NCI-H146 (cell line): ENCODE measurements around the gene PPP1R3A.

Experiments used
- DNase-seq: peaks from one replicate; lab custom pipeline; 2025; lab: John Stamatoyannopoulos, UW

Gene PPP1R3A

GRCh38 chr7:113883096-113883495 lies 35.7 kb downstream of the PPP1R3A start:
- no peak for DNase-seq

- DNase-seq = no peak
These were observed 38.2 kb downstream of the PPP1R3A start for GRCh38 chr7:113880559-113880958.

- DNase-seq = no peak
These were observed 40.3 kb downstream of the PPP1R3A start for GRCh38 chr7:113878394-113878992.

GRCh38 chr7:113875224-113875623 lies 43.6 kb downstream of the PPP1R3A start:
- no peak for DNase-seq

- no peak for DNase-seq
These were observed 45.2 kb downstream of the PPP1R3A start for GRCh38 chr7:113873554-113874151.

GRCh38 chr7:113872981-113873380 lies 45.8 kb downstream of the PPP1R3A start:
- DNase-seq = no peak

GRCh38 chr7:113867325-113867724 lies 51.5 kb downstream of the PPP1R3A start:
- DNase-seq = no peak

GRCh38 chr7:113856010-113856409 lies 62.8 kb downstream of the PPP1R3A start:
- no peak for DNase-seq

- DNase-seq = no peak
These were observed 77.9 kb downstream of the PPP1R3A start for GRCh38 chr7:113840954-113841353.

GRCh38 chr7:113835367-113835766 lies 83.4 kb downstream of the PPP1R3A start:
- DNase-seq = no peak

- no peak for DNase-seq
These were observed 86.5 kb downstream of the PPP1R3A start for GRCh38 chr7:113832196-113832745.

- DNase-seq = no peak
These were observed 87.3 kb downstream of the PPP1R3A start for GRCh38 chr7:113831556-113831955.

GRCh38 chr7:113828581-113828980 lies 90.2 kb downstream of the PPP1R3A start:
- DNase-seq = no peak
